ENCODE measurements around the gene ARPP19.
"Not testable (repeated sequence)": the region's sequence is repeated elsewhere in the genome, so short reads cannot be mapped to it uniquely, and the experiment has no call there.

The ARPP19 gene, protein sequence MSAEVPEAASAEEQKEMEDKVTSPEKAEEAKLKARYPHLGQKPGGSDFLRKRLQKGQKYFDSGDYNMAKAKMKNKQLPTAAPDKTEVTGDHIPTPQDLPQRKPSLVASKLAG

DNA sequence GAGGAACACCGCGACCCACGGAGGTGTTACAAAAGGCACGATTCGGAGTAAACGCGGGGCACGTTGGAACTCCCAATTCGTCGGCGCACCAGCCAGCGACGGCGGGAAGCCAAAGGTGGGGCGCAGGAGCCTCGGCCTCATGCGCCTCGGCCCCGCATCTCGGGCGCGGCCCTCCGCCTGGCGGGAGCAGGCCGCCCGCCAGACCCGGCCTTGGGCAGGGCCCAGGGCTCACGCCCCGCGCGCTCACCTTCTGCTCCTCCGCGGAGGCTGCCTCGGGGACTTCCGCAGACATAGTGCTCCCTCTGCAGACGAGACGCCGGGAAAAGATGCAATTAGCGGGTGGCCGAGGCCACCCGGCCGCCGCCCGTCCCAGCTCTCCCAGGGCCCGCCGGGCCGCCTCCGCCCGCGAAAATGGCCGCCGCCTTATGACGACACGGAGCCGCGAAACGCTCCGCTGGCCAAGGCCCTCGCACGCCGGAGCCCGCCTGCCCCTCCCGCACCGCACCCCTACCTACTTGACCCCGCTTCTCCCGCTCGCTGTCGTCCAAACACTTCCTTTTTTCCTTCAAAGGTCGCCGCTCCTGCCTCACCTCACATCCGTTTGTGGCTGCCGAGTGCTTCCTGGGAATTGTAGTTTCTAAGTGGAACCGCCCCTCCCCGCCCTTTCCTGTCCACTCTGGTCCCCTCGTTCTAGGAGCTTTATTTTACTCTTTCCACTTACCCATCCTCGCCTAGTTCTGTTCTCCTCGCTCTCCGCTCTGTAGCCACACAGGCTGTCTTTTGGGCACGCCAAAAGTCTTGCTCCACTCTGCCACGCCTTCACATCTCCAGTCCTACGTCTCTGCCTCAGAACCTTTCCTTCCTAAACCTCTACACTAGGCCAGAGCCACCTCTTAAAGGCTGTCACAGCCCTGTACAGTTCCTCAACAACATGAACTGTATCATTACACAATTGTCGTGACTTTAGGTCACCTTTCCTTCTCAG, at the start of gene ARPP19:
ARPP19 (minus strand) TSS at position 430 of the 985 bp plus-strand sequence; CDS start at position 292, 138 bp downstream.
- H3K27me3 ChIP-seq (ENCODE audit: control insufficient read depth, insufficient read depth, low read length), result no peaks in the 10 kb centered on the region
- peaks cover 7% of the 10 kb centered on the region for H3K4me1 ChIP-seq (ENCODE audit: control insufficient read depth, insufficient read depth, low read length)
- H3K4me3 ChIP-seq (ENCODE audit: low read depth, low read length), result peak within 1 kb of the TSS; percentile 94
- H3K9me3 ChIP-seq (ENCODE audit: control insufficient read depth, insufficient read depth, low read length), result no peaks in the 10 kb centered on the region
- H3K36me3 ChIP-seq (ENCODE audit: control insufficient read depth, insufficient read depth, low read length), result no peaks in the 10 kb centered on the region
- H3K9ac ChIP-seq (ENCODE audit: low read depth, low read length), result peak within 1 kb of the TSS; percentile 98

DNA sequence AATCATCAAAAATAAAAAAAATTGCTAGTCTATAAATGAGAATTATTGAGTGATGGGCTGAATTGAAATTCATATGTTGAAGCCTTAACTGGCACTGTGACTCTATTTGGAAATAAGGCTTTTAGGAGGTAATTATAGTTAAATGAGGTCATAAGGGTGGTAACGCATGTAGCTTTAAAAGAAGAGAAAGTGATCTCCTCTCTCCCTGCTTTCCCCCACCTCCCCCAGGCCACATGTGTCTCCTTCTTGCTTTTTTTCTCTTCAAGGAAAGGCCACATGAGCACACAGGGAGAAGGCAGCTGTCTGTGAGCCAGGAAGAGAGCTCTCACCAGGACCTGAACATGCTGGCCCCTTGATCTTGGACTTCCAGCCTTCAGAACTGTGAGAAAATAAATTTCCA, 48.2 kb upstream of the ARPP19 start:
- Histone ChIP-seq H3K9me3 (ENCODE audit: control insufficient read depth, insufficient read depth, low read length) (no peaks in the 10 kb centered on the region), H3K36me3 (ENCODE audit: control insufficient read depth, insufficient read depth, low read length) (no peaks in the 10 kb centered on the region), H3K4me1 (ENCODE audit: control insufficient read depth, insufficient read depth, low read length) (no peaks in the 10 kb centered on the region), H3K9ac (ENCODE audit: low read depth, low read length) (no peak overlapping the region), H3K4me3 (ENCODE audit: low read depth, low read length) (no peak overlapping the region), H3K27me3 (ENCODE audit: control insufficient read depth, insufficient read depth, low read length) (no peaks in the 10 kb centered on the region)

DNA sequence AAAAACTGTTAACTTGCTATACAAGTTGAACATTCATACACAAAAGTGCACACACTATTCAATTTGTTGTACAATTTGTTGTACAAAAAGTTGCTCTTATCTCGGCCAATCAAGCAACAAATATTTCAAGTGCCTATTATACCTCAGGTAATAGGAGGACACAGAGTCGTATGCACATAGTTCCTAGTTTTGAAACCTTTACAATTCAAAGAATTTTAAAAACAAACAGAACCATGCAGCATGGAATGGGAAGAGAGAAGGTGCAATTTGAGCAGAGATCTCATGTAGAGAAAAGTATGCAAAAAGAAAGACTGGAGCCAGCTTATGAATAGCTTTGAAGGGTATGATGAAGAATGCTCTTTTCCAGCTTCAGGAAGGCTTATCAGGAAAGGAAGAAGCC, 46.5 kb upstream of the ARPP19 start:
- H3K4me1 ChIP-seq (ENCODE audit: control insufficient read depth, insufficient read depth, low read length), result no peaks in the 10 kb centered on the region
- H3K9me3 ChIP-seq (ENCODE audit: control insufficient read depth, insufficient read depth, low read length), result no peaks in the 10 kb centered on the region
- no peaks in the 10 kb centered on the region for H3K27me3 ChIP-seq (ENCODE audit: control insufficient read depth, insufficient read depth, low read length)
- H3K4me3 ChIP-seq (ENCODE audit: low read depth, low read length), result no peak overlapping the region
- no peak overlapping the region for H3K9ac ChIP-seq (ENCODE audit: low read depth, low read length)
- no peaks in the 10 kb centered on the region for H3K36me3 ChIP-seq (ENCODE audit: control insufficient read depth, insufficient read depth, low read length)

DNA sequence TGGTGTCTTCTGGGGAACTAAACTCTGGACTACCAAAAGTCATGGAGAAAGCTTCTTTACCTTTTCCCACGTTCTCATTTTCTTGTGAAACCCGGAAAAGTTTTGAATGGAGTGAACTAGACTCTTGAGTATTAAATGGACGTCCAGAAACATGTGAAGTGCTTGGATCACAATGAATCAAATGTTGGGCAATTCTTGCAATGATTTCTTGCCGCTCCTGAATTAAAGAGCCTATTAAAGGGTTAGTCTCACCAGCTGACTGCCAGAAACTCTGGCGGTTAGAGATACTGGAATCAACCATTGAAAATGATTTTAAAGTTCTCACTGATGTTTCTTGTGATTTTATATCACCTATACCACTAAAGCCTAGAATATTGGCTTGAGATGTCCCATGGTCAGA, 40.8 kb upstream of the ARPP19 start:
- H3K4me3 ChIP-seq (ENCODE audit: low read depth, low read length), result no peak overlapping the region
- H3K27me3 ChIP-seq (ENCODE audit: control insufficient read depth, insufficient read depth, low read length), result no peaks in the 10 kb centered on the region
- H3K36me3 ChIP-seq (ENCODE audit: control insufficient read depth, insufficient read depth, low read length), result no peaks in the 10 kb centered on the region

DNA sequence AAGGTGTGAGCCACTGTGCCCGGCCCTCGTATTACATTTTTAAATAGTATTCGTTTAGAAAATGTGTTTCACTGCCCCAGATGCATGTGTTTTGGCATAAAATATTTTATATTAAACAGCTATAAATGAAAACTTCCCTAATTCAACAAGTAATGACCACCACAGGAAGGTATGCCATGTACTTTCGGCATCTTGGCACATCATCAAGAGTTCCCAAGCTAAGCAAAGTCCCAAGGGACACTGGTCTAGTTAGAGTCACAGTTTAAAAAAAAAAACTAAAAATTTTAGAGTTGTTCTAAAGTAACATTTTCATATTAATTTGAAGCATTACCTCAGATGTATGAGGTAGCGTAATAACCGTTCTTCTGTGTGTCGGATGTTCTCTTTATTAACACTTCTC, 15.6 kb upstream of the ARPP19 start:
- Histone ChIP-seq H3K9ac (ENCODE audit: low read depth, low read length) (no peak overlapping the region), H3K36me3 (ENCODE audit: control insufficient read depth, insufficient read depth, low read length) (no peaks in the 10 kb centered on the region), H3K27me3 (ENCODE audit: control insufficient read depth, insufficient read depth, low read length) (no peaks in the 10 kb centered on the region), H3K9me3 (ENCODE audit: control insufficient read depth, insufficient read depth, low read length) (no peaks in the 10 kb centered on the region), H3K4me1 (ENCODE audit: control insufficient read depth, insufficient read depth, low read length) (no peaks in the 10 kb centered on the region), H3K4me3 (ENCODE audit: low read depth, low read length) (no peak overlapping the region)

More for the DNA sequence above, 40.8 kb upstream of the ARPP19 start:
- no peaks in the 10 kb centered on the region for H3K9me3 ChIP-seq (ENCODE audit: control insufficient read depth, insufficient read depth, low read length)
- no peak overlapping the region for H3K9ac ChIP-seq (ENCODE audit: low read depth, low read length)
- peaks cover under 1% of the 10 kb centered on the region for H3K4me1 ChIP-seq (ENCODE audit: control insufficient read depth, insufficient read depth, low read length)

DNA sequence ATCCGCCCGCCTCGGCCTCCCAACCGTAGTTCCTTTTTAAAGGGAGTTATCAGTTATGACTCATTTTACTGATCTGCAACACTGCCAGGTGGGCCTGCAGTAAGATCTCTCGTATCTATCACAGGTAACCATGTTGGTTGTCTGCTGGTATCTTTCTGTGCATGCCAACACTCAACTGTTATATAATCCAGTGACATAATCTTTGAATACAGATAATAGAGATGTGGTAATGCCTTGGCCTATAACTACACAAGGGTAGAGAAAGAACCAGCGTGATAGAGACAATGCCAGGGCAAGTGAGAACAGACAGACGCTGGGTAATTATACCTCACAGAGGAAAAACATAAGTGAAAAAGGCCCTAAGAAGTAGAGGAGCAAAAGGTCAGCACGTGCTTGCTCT, 11.0 kb upstream of the ARPP19 start:
- Histone ChIP-seq H3K36me3 (ENCODE audit: control insufficient read depth, insufficient read depth, low read length) (no peaks in the 10 kb centered on the region), H3K4me1 (ENCODE audit: control insufficient read depth, insufficient read depth, low read length) (no peaks in the 10 kb centered on the region), H3K9ac (ENCODE audit: low read depth, low read length) (no peak overlapping the region), H3K27me3 (ENCODE audit: control insufficient read depth, insufficient read depth, low read length) (no peaks in the 10 kb centered on the region), H3K9me3 (ENCODE audit: control insufficient read depth, insufficient read depth, low read length) (no peaks in the 10 kb centered on the region), H3K4me3 (ENCODE audit: low read depth, low read length) (no peak overlapping the region)

DNA sequence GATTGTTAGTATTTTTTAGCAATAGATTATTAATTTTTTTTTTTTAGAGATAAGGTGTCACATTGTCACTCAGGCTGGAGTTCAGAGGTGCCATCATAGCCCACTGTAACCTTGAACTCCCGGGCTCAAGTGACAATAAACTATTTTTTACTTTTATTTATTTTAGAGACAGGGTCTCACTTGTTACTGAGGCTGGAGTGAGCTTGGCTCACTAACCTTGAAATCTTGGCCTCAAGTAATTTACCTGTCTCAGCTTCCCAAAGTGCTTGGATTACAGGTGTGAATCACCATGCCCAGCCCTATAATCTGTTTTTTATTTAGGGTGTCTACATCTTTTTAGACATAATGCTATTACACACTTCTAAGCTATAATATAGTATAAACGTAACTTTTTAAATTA, 7.9 kb upstream of the ARPP19 start:
- Histone ChIP-seq H3K9ac (ENCODE audit: low read depth, low read length) (no peak overlapping the region), H3K36me3 (ENCODE audit: control insufficient read depth, insufficient read depth, low read length) (no peaks in the 10 kb centered on the region), H3K4me3 (ENCODE audit: low read depth, low read length) (no peak overlapping the region), H3K27me3 (ENCODE audit: control insufficient read depth, insufficient read depth, low read length) (no peaks in the 10 kb centered on the region), H3K4me1 (ENCODE audit: control insufficient read depth, insufficient read depth, low read length) (no peaks in the 10 kb centered on the region), H3K9me3 (ENCODE audit: control insufficient read depth, insufficient read depth, low read length) (no peaks in the 10 kb centered on the region)

DNA sequence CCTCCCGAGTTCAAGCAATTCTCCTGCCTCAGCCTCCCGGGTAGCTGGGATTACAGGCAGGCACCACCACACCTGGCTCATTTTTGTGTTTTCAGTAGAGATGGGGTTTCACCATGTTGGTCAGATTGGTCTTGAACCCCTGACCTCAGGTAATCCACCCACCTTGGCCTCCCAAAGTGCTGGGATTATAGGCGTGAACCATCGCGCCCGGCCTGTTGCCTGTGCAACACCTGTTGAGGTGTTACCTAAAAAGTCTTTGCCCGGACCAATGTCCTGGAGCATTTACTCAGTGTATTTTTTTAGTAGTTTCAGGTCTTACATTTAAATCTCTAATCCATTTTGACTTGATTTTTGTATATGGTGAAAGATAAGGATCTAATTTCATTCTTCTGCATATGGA, 6.7 kb upstream of the ARPP19 start:
- H3K4me1 ChIP-seq (ENCODE audit: control insufficient read depth, insufficient read depth, low read length); H3K27me3 ChIP-seq (ENCODE audit: control insufficient read depth, insufficient read depth, low read length); H3K9me3 ChIP-seq (ENCODE audit: control insufficient read depth, insufficient read depth, low read length); H3K4me3 ChIP-seq (ENCODE audit: low read depth, low read length); H3K36me3 ChIP-seq (ENCODE audit: control insufficient read depth, insufficient read depth, low read length); H3K9ac ChIP-seq (ENCODE audit: low read depth, low read length): not testable (repeated sequence)

DNA sequence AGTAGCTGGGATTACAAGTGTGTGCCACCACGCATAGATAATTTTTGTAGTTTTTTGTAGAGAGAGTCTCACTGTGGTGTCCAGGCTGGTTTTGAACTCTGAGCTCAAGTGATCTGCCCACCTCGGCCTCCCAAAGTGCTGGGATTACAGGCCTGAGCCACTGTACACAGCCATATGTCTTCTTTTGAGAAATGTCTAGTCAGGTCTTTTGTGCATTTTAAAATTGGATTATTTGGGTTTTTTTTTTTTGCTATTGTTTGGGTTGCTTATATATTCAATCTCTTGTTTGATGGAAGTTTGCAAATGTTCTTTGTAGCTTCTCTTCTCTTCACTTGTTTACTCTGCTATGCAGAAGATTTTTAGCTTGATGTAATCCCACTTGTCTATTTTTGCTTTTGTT, 6.2 kb upstream of the ARPP19 start:
- H3K36me3 ChIP-seq (ENCODE audit: control insufficient read depth, insufficient read depth, low read length), result no peaks in the 10 kb centered on the region

DNA sequence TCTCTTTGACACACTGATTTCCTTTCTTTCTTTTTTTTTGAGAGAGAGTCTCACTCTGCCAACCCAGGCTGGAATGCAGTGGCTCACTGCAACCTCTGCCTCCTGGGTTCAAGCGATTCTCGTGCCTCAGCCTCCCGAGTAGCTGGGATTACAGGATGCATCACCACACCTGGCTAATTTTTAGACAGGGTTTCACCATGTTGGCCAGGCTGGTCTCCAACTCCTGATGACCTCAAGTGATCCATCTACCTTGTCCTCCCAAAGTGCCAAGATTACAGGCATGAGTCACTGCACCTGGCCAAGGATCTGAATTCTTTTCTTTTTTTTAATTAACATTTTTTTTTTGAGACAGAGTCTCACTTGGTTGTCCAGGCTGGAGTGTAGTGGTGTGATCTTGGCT, 5.8 kb upstream of the ARPP19 start:
- not testable (repeated sequence) for H3K4me1 ChIP-seq (ENCODE audit: control insufficient read depth, insufficient read depth, low read length); H3K9ac ChIP-seq (ENCODE audit: low read depth, low read length); H3K36me3 ChIP-seq (ENCODE audit: control insufficient read depth, insufficient read depth, low read length); H3K9me3 ChIP-seq (ENCODE audit: control insufficient read depth, insufficient read depth, low read length); H3K27me3 ChIP-seq (ENCODE audit: control insufficient read depth, insufficient read depth, low read length); H3K4me3 ChIP-seq (ENCODE audit: low read depth, low read length)

More for the DNA sequence above, 6.2 kb upstream of the ARPP19 start:
- no peaks in the 10 kb centered on the region for H3K27me3 ChIP-seq (ENCODE audit: control insufficient read depth, insufficient read depth, low read length)
- H3K9ac ChIP-seq (ENCODE audit: low read depth, low read length), result no peak overlapping the region
- H3K4me3 ChIP-seq (ENCODE audit: low read depth, low read length), result no peak overlapping the region
- no peaks in the 10 kb centered on the region for H3K4me1 ChIP-seq (ENCODE audit: control insufficient read depth, insufficient read depth, low read length)
- no peaks in the 10 kb centered on the region for H3K9me3 ChIP-seq (ENCODE audit: control insufficient read depth, insufficient read depth, low read length)

DNA sequence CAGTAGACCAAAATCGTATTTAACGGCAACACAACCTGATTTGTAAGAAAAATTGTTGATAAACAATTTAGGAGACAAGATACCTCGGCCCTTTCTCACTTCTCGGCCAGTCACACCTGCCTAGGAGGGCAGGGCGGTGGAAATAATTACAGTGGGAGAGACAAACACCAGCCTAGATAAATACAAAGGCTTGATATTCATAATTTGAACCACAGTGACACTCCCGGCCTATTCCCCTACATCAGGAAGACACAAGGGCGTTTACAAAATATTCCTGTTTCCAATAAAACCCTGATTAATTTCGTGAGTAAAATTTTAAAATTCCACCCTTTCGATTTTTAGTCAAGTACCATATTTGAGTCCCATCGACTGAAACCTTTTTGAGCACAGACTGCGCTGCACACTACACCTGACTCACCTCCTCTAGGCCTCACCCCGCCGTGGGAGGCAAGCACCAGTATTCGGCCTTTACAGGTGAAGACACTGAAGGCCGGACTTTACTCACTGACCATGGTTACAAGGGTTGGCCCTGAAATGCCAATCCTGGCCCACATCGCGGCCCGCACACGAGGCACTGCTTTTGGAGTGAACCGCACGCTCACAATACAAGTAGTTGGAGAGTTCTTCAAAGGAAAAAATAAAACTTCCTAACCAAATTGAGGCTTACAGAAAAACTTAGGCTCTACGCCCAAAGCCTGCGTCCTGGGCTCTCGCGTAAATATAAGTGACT, 794 bp downstream of the ARPP19 start:
- no peaks in the 10 kb centered on the region for H3K36me3 ChIP-seq (ENCODE audit: control insufficient read depth, insufficient read depth, low read length)
- peak overlapping the region; percentile 94 for H3K4me3 ChIP-seq (ENCODE audit: low read depth, low read length)
- no peaks in the 10 kb centered on the region for H3K27me3 ChIP-seq (ENCODE audit: control insufficient read depth, insufficient read depth, low read length)
- peak overlapping the region; percentile 98 for H3K9ac ChIP-seq (ENCODE audit: low read depth, low read length)
- no peaks in the 10 kb centered on the region for H3K9me3 ChIP-seq (ENCODE audit: control insufficient read depth, insufficient read depth, low read length)
- H3K4me1 ChIP-seq (ENCODE audit: control insufficient read depth, insufficient read depth, low read length), result peaks cover 7% of the 10 kb centered on the region
